ENCODE data around the gene PMM2.

The PMM2 gene

GRCh38 chr16:8814095-8814806 lies 16.6 kb downstream of the PMM2 start:
- Histone ChIP-seq H3K4me3 (replicated peaks; ENCODE audit: insufficient read depth, low read length) (no peak overlapping the region), H3K27me3 (ENCODE audit: insufficient read depth, poor library complexity, severe bottlenecking) (no peaks in the 10 kb centered on the region), H3K27ac (replicated peaks) (no peak overlapping the region)
- TF ChIP-seq SPI1 (IDR thresholded peaks at IDR 0.05; ENCODE audit: borderline replicate concordance, low read depth) (no peak), CTCF (IDR thresholded peaks at IDR 0.05; ENCODE audit: insufficient read depth, low read length) (no peak), GABPA (IDR thresholded peaks at IDR 0.05; ENCODE audit: low read depth) (no peak), POLR2AphosphoS5 (IDR thresholded peaks at IDR 0.05; ENCODE audit: low read depth) (no peak)
- DNase-seq (ENCODE audit: low read depth in 1 of 2, low spot score in 1 of 2) = no peak

- Histone ChIP-seq H3K27ac (replicated peaks) (no peak overlapping the region), H3K27me3 (ENCODE audit: insufficient read depth, poor library complexity, severe bottlenecking) (no peaks in the 10 kb centered on the region), H3K4me3 (replicated peaks; ENCODE audit: insufficient read depth, low read length) (no peak overlapping the region)
- no peak for TF ChIP-seq GABPA (IDR thresholded peaks at IDR 0.05; ENCODE audit: low read depth)
- TF ChIP-seq CTCF (IDR thresholded peaks at IDR 0.05; ENCODE audit: insufficient read depth, low read length) = no peak
- no peak for TF ChIP-seq SPI1 (IDR thresholded peaks at IDR 0.05; ENCODE audit: borderline replicate concordance, low read depth)
- TF ChIP-seq POLR2AphosphoS5 (IDR thresholded peaks at IDR 0.05; ENCODE audit: low read depth) = no peak
- no peak for TF ChIP-seq REST (IDR thresholded peaks at IDR 0.05; ENCODE audit: insufficient replicate concordance, low read depth)
- no peak for DNase-seq (ENCODE audit: low read depth in 1 of 2, low spot score in 1 of 2)
These were observed 19.5 kb downstream of the PMM2 start for GRCh38 chr16:8816967-8817655.

GRCh38 chr16:8818504-8819270 lies 21.0 kb downstream of the PMM2 start:
- H3K27me3 ChIP-seq (ENCODE audit: insufficient read depth, poor library complexity, severe bottlenecking) = no peaks in the 10 kb centered on the region
- peak in 1 of 2 experiments; percentile 51 for DNase-seq (ENCODE audit: low read depth in 1 of 2, low spot score in 1 of 2)
- H3K27ac ChIP-seq (replicated peaks) = peak overlapping the region; percentile 22
- H3K4me3 ChIP-seq (replicated peaks; ENCODE audit: insufficient read depth, low read length) = no peak overlapping the region
- TF ChIP-seq POLR2AphosphoS5 (IDR thresholded peaks at IDR 0.05; ENCODE audit: low read depth) = no peak
- TF ChIP-seq SPI1 (IDR thresholded peaks at IDR 0.05; ENCODE audit: borderline replicate concordance, low read depth) = peak; percentile 45; the same call in 1 of the 2 replicates
- TF ChIP-seq REST (IDR thresholded peaks at IDR 0.05; ENCODE audit: insufficient replicate concordance, low read depth) = no peak

Data from HL-60 (cell line).